ENCODE measurements around the gene MOGAT2.
"Not testable (repeated sequence)": the region's sequence is repeated elsewhere in the genome, so short reads cannot be mapped to it uniquely, and the experiment has no call there.

MOGAT2 gene

DNA sequence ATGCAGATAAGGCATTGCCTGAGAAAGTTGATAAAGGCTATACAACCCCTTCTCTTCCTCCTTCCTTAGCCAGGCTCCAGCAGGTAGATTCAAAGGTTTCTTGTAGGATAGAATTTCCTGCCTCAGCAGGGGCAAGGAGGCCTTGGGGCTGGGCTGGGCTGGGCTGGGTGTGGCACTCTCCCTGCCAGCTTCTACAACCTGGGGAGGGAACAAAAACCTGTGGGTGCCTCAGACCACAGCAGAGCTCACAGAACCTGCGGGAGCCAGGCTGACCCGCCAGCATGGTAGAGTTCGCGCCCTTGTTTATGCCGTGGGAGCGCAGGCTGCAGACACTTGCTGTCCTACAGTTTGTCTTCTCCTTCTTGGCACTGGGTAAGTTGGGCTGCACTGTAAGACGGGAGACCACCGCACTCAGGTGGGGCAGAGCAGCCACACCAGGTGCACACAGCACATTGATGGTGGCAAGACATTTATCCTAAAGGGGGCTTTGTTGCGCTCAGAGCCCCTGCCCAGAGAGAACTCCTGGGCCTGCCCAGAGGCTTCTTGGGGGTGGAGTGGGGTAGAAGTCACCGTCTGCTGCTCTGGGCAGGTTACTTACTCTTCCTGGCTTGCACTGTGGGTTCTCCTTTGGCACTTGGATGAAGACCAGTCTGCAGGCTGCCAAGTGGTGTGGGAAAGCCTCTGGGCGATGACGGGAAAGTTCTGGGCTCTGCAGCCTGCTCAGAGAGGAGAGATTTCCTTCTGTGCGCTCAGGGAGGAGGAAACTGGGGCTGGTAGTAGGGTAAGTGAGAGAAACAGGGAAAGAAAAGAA is at the start of gene MOGAT2:
Gene MOGAT2 (plus strand): TSS at position 231 of the 811 bp plus-strand sequence. CDS start 51 bp downstream, at position 282.
- H3K4me1 Mint-ChIP-seq = peaks cover 9% of the 10 kb centered on the region
- ATAC-seq = no peak
- H3K27ac Mint-ChIP-seq = peak within 1 kb of the TSS; percentile 41
- no peaks in the 10 kb centered on the region for H3K9me3 Mint-ChIP-seq
- H3K36me3 Mint-ChIP-seq = no peaks in the 10 kb centered on the region
- no peak within 1 kb of the TSS for H3K4me3 Mint-ChIP-seq
- H3K27me3 Mint-ChIP-seq = no peaks in the 10 kb centered on the region

DNA sequence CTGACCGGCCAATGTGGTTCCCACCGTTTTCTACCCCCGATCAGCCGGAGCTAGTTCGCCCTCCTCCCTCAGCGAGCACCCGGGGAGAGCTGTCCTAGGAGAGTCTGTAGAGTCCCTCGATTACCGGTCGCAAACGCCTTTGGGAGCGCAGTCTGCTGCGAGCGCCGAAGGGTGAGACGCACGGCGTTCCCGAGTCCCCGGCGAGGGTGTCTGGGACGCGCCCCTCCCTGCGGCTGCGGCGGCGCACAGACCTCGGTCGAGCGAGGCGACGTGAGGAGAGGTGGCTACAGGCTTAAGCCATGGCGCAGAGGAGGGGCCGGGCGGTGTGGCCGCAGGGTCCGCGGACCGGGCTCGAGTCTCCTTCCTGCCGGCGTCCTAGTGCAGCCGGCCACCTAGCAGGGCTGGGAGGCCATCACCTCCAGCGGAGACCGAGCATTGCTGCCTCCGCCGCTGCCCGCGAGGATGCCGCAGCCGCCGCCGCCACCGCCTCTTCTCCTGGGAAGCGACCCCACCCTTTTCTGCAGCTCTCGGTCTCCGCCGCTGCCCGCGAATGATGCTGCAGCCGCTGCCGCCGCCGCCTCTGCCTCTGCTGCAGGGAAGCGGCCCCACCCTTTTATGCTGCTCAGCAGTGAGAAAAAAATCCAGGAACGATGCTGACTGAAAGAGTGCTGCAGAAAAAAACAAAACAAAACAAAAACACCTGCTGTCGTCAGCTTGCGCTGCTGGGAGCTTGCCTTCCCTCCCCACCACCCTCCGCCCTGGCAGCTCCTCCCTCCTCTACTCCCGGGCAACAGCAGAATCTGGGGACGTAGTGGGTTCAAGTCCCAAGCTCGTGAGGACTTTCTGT is 49.0 kb upstream of the MOGAT2 start, which contains the start of gene MAP6:
Gene MAP6 (minus strand): TSS at position 588 of the 847 bp plus-strand sequence. CDS start 669 bp downstream, outside the sequence.
- ATAC-seq = peak; percentile 57
- Mint-ChIP-seq H3K4me1 (peaks cover 22% of the 10 kb centered on the region), H3K9me3 (peaks cover 8% of the 10 kb centered on the region), H3K27ac (no peak within 1 kb of the TSS), H3K27me3 (peaks cover 65% of the 10 kb centered on the region), H3K36me3 (no peaks in the 10 kb centered on the region), H3K4me3 (peak within 1 kb of the TSS; percentile 89)

DNA sequence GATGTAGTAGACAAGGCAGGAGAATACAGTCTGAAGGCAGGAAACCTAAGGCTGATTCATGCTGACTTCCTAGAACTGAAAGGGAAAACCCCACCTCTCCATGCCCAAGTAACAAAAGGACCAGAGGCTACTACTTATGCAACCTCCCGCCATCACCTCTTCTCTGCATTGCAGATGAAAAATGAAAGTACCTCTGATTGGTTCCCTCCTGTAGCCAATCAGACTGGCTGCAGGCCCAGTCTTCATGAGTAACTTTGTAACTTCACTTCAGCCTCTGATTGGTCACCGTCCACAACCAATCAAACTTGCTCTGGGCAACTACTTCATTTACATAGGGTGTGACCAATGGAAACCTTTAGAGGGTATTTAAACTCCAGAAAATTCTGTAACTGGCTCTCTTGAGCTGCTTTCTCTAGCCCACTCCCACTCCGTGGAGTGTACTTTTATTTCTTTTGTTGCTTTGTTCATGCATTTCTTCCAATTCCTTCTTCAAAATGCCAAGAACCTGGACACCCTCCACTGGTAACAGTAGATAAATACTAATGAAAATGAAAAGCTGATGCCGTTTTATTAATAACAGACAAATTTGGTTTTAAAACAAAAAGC is 43.6 kb upstream of the MOGAT2 start:
- ATAC-seq = peak; percentile 86

DNA sequence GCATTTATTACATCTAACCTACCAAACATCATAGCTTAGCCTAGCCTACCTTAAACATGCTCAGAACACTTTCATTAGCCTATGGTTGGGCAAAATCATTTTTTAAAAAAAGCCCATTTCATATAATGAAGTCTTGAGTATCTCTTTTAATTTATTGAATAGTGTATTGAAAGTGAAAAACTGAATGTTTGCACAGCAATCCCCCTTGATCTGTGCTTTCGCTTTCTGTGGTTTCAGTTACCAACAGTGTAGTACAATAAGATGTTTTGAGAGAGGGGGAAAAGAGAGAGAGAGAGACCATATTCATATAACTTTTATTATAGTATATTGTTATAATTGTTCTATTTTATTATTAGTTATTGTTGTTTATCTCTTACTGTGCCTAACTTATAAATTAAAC is 40.4 kb upstream of the MOGAT2 start:
- ATAC-seq = no peak
- no peak overlapping the region for H3K4me3 Mint-ChIP-seq
- H3K9me3 Mint-ChIP-seq = peaks cover 8% of the 10 kb centered on the region
- peaks cover 8% of the 10 kb centered on the region for H3K27me3 Mint-ChIP-seq
- H3K36me3 Mint-ChIP-seq = no peaks in the 10 kb centered on the region
- no peak overlapping the region for H3K27ac Mint-ChIP-seq
- H3K4me1 Mint-ChIP-seq = no peaks in the 10 kb centered on the region

More for the DNA sequence above, 43.6 kb upstream of the MOGAT2 start:
- Mint-ChIP-seq H3K27me3 (peaks cover 31% of the 10 kb centered on the region), H3K4me3 (no peak overlapping the region), H3K9me3 (peaks cover 8% of the 10 kb centered on the region), H3K4me1 (no peaks in the 10 kb centered on the region), H3K27ac (no peak overlapping the region), H3K36me3 (no peaks in the 10 kb centered on the region)

DNA sequence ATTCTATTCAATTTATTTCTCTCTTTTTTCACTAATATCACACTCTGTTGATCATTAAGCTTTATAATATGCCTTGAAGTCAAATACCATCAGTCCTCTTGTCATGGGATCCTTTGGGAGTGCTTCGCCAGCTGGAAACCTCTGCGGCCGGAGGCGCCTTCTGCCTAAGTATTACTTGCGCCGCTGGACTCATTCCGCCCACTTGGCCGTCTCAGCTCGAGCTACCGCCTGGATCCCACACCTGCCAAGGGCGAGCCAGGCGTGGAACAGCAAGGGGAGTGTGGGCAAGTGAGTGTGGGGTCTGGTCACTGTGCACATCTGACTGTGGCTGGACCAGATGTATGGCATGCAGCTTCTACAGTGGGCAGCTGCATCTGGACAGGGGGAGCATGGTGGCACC is 39.7 kb upstream of the MOGAT2 start:
- Mint-ChIP-seq H3K4me3 (no peak overlapping the region), H3K36me3 (no peaks in the 10 kb centered on the region), H3K27me3 (peaks cover 8% of the 10 kb centered on the region), H3K4me1 (no peaks in the 10 kb centered on the region), H3K9me3 (peaks cover 6% of the 10 kb centered on the region), H3K27ac (no peak overlapping the region)
- ATAC-seq = no peak

DNA sequence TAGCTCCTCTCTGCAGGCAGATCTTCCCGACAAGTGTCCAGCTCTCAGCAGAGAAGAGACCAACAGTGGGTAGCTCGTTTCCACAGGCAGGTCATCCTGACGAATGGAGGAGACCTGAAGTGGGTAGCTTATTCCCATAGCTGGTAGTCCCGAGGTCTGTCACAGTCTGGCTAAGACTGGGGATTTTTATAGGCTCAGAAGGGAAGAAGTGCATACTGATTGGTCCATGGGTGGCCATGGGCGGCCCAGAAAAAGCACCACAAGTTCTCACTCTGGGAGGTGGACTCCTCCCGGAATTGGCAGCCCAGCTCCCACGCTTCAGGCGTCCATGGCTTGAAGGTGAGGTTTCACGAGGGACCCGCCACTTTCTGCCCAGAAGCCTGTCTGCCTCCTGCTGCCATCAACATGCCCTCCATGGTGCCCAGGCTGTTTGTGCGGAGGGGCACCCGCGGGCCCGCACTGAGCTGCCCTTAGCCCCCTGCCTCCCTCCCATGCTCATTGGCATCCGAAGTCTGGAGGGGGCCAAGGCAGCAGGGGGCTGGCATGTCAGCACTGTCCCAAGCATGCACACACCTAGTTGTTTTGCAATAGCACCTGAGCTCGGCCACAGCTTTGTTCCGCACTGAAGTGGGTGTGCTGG is 38.9 kb upstream of the MOGAT2 start:
- H3K27me3 Mint-ChIP-seq = peaks cover 8% of the 10 kb centered on the region
- no peak for ATAC-seq
- H3K4me1 Mint-ChIP-seq = peaks cover 2% of the 10 kb centered on the region
- no peak overlapping the region for H3K4me3 Mint-ChIP-seq
- H3K36me3 Mint-ChIP-seq = no peaks in the 10 kb centered on the region
- peaks cover 6% of the 10 kb centered on the region for H3K9me3 Mint-ChIP-seq
- H3K27ac Mint-ChIP-seq = no peak overlapping the region

DNA sequence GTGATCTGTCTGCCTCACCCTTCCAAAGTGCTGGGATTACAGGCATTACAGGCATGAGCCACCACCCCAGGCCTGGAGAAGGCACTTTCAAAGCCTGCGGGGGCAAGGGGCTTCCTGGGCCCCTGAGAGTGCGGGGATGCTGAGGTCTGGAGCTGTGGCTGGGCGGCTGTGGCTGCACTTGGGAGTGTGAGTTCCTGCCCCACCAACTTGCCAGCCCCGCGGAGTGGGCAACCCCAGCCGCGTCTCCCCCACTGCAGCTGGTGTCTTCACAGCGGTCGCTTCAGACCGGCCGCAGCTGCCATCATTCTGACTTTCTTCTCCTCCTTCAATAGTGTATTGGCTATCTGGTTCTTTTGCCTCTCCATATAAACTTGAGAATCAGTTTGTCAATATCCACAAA is 38.1 kb upstream of the MOGAT2 start:
- Mint-ChIP-seq H3K4me1 (peaks cover 9% of the 10 kb centered on the region), H3K9me3 (peaks cover 6% of the 10 kb centered on the region), H3K36me3 (no peaks in the 10 kb centered on the region), H3K27ac (no peak overlapping the region), H3K27me3 (peaks cover 8% of the 10 kb centered on the region), H3K4me3 (no peak overlapping the region)
- ATAC-seq = no peak

DNA sequence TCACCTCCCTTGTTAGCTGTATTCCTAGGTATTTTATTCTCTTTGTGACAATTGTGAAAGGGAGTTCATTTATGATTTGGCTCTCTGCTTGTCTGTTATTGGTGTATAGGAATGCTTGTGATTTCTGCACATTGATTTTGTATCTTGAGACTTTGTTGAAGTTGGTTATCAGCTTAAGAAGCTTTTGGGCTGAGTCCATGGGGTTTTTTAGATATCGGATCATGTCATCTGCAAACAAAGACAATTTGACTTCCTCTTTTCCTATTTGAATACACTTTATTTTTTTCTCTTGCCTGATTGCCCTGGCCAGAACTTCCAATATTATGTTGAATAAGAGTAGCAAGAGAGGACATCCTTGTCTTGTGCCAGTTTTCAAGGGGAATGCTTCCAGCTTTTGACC is 33.8 kb upstream of the MOGAT2 start:
- not testable (repeated sequence) for H3K27ac Mint-ChIP-seq, H3K27me3 Mint-ChIP-seq, H3K4me3 Mint-ChIP-seq, ATAC-seq
- peaks cover 20% of the 10 kb centered on the region for H3K4me1 Mint-ChIP-seq
- H3K36me3 Mint-ChIP-seq = peaks cover 21% of the 10 kb centered on the region
- H3K9me3 Mint-ChIP-seq = peaks cover 26% of the 10 kb centered on the region

DNA sequence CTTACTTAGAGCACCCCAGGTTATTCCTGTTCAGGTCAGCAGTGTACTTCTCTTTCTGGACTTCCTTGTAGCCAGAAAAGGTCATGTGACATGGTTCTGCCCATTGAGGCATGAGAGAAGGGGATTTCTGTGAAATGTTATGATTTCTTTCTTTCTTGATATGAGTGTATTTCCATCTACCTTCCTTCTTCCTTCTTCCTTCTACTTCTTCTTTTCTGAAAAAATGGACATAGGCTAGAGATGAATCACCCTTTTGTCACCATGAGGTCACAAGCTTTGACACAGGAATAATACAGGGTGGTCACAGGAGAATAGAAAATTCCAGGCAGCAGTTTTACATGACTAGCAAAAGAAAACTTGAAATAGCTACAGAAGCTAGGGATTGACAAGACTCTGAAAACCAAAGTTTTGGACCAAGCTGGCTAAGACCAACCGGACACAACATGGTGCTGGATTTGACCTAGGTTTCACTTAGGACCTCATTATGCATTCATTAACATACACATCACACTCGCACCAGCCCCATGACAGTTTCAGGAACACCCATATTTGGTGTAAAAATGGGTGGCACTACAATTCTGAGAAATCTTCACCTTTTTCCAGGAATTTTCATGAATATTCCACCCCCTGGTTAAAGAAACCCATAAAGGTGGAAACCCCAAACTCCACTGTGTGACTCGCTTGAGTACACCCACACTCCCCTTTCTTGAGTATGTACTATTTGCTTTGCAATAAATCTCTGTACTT is 27.6 kb upstream of the MOGAT2 start:
- peak; percentile 92 for ATAC-seq
- Mint-ChIP-seq H3K36me3 (peaks cover 19% of the 10 kb centered on the region), H3K27ac (peak overlapping the region; percentile 90)

DNA sequence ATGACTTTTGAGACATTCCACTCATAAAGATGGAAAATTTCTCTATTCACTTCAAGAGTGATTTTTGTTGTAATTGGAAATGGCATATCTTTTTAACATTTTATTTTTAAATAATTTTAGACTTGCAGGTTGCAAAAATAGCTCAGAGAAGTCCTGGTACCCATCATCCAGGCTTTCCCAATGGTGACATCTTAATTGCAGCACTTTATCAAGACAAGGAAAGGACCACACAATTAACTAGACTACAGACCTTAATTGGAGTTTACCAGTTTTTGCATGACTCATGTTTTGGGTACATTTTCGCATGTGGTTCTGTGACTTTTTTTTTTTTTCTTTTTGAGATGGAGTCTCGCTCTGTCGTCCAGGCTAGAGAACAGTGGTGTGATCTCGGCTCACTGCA is 25.8 kb upstream of the MOGAT2 start:
- Mint-ChIP-seq H3K4me1 (peaks cover 32% of the 10 kb centered on the region), H3K9me3 (peaks cover 6% of the 10 kb centered on the region), H3K27me3 (no peaks in the 10 kb centered on the region), H3K27ac (peak overlapping the region; percentile 90), H3K4me3 (no peak overlapping the region), H3K36me3 (peaks cover 3% of the 10 kb centered on the region)
- ATAC-seq = no peak

More for the DNA sequence above, 27.6 kb upstream of the MOGAT2 start:
- peak overlapping the region; percentile 58 for H3K4me3 Mint-ChIP-seq
- peaks cover 20% of the 10 kb centered on the region for H3K9me3 Mint-ChIP-seq
- no peaks in the 10 kb centered on the region for H3K27me3 Mint-ChIP-seq
- H3K4me1 Mint-ChIP-seq = peaks cover 32% of the 10 kb centered on the region

DNA sequence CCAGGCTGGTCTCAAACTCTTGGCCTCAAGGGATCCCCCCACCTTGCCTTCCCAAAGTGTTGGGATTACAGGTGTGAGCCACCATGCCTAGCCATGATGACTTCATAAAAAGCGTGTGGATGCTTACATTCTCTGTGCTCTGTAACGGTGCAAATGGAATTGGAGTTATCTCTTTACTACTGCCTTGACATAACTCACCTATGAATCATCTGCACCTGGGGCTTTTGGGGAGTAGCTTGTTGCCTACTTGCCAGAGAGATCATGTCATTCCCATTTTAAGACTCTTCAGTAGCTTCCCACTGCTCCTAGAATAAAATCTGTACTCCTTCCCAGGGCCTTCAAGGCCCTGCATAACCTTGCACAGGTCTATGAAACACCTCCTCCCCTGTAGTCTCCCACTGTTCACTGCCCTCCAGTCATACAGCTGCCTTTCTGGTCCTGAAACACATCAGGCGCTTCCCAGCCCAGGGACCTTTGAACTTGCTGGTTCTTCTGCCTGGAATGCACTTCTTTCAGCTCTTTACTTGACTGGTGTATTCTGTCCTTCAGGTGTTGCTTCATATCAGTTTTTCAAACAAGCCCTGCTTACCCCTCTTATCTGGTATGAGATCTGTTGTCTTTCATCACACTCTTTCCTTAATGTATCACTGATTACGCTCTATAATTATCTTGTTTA is 19.6 kb upstream of the MOGAT2 start:
- H3K27me3 Mint-ChIP-seq = peaks cover 23% of the 10 kb centered on the region
- no peaks in the 10 kb centered on the region for H3K36me3 Mint-ChIP-seq
- no peaks in the 10 kb centered on the region for H3K4me1 Mint-ChIP-seq
- ATAC-seq = no peak
- no peak overlapping the region for H3K4me3 Mint-ChIP-seq
- no peak overlapping the region for H3K27ac Mint-ChIP-seq
- H3K9me3 Mint-ChIP-seq = no peaks in the 10 kb centered on the region

DNA sequence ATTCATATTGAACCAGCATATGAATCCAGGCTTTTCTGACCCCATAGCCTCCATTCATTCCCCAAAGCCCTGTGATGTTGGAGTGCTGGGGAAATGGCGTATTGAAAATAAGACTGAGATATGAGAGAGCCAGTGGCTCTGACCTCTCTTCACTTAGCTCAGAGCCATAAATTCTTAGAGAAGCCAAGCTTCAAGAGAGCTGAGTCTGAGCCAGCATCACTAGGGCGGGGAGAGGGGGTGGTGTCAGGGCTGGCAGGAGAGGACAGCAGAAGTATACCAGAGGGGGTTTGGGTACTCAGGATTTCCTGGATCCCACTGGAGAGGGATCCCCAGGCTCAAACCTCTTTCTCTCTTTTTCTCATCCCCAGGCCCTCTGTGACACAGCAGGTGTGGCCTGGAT is 16.7 kb upstream of the MOGAT2 start:
- no peak overlapping the region for H3K4me3 Mint-ChIP-seq
- H3K27me3 Mint-ChIP-seq = peaks cover 30% of the 10 kb centered on the region
- no peaks in the 10 kb centered on the region for H3K36me3 Mint-ChIP-seq
- peaks cover 7% of the 10 kb centered on the region for H3K4me1 Mint-ChIP-seq
- H3K9me3 Mint-ChIP-seq = no peaks in the 10 kb centered on the region
- H3K27ac Mint-ChIP-seq = no peak overlapping the region
- no peak for ATAC-seq

DNA sequence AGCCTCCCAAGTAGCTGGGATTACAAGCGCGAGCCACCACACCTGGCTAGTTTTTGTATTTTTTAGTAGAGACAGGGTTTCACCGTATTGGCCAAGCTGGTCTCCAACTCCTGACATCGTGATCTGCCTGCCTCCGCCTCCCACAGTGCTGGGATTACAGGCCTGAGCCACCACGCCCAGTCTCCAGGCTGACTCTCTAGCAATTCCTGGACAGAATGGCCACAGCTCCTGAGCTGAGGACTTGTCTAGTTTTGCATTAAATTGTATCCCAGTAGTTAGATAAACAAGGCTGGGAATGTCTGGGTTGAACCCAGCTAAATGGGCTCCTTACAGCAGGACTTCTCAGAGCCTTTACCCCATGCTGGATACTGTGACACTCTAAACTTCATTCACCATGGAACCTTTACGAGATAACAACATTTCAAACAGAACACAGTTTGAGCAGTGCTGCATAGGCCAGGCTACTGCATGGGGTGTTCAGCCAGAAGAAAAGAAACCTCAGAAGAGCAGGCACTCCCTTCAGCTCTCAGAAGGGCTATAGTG is 13.9 kb upstream of the MOGAT2 start:
- no peak overlapping the region for H3K27ac Mint-ChIP-seq
- peaks cover 14% of the 10 kb centered on the region for H3K4me1 Mint-ChIP-seq
- H3K4me3 Mint-ChIP-seq = no peak overlapping the region
- no peaks in the 10 kb centered on the region for H3K36me3 Mint-ChIP-seq
- ATAC-seq = no peak
- H3K27me3 Mint-ChIP-seq = peaks cover 20% of the 10 kb centered on the region
- no peaks in the 10 kb centered on the region for H3K9me3 Mint-ChIP-seq

DNA sequence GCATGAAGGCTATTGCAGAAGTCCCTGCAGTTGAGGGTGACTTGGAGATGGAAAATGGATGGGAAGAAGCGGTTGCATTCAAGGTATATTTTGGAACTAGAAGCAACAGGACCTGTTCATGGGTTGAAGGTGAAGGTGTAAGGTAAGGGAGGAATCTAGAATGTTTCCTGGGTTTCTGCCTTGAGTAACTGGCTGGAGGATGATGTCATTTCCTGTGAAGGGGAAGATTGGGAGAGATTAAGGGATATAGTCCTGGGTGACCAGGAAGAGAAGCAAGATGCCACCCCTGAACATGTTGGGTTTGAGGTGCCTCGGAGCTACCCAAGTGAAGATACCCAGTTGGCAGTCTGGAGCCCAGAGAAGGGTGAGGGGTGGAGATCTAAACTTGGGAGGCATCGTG is 12.1 kb upstream of the MOGAT2 start:
- no peaks in the 10 kb centered on the region for H3K36me3 Mint-ChIP-seq
- H3K9me3 Mint-ChIP-seq = no peaks in the 10 kb centered on the region
- H3K4me1 Mint-ChIP-seq = peaks cover 14% of the 10 kb centered on the region
- ATAC-seq = no peak
- peak overlapping the region; percentile 43 for H3K27ac Mint-ChIP-seq
- no peak overlapping the region for H3K4me3 Mint-ChIP-seq
- peaks cover 7% of the 10 kb centered on the region for H3K27me3 Mint-ChIP-seq
